Neural cell (in vitro differentiated cells): ENCODE data around the gene BPIFB1. TPM values are rescaled to one million over a fixed set of nuclear protein-coding genes. Genes with fewer than 3 reads are reported as not detected.

Source experiments
- H2AFZ ChIP-seq: fragments of 200-600, 300-800 bp; sonication (generic), shearing (Covaris generic); 2 replicates; pipeline ENCODE4 v1.6.0; 2014; ENCODE audit warnings: low read depth, mild to moderate bottlenecking, antibody characterized with exemption, low read length, moderate library complexity
- H3F3A ChIP-seq: fragments of 200-600 bp; shearing (Covaris generic); 2 replicates; pipeline ENCODE4 v1.6.1; 2016; ENCODE audit warnings: mild to moderate bottlenecking, moderate library complexity, mixed read lengths, antibody characterized with exemption, low read length; ENCODE audit not compliant: insufficient read depth, poor library complexity, severe bottlenecking
- H3K27ac ChIP-seq: fragments of 200-600, 300-800 bp; sonication (generic), shearing (Covaris generic); 2 replicates; pipeline ENCODE4 v1.5.1; 2014; ENCODE audit warnings: mild to moderate bottlenecking, low read length, moderate library complexity
- H3K27me3 ChIP-seq: fragments of 300-800, 200-600 bp; sonication (generic), shearing (Covaris generic); 2 replicates; pipeline ENCODE4 v1.6.0; 2014; ENCODE audit warnings: mild to moderate bottlenecking, low read depth, low read length, moderate library complexity; ENCODE audit not compliant: insufficient read depth
- H3K36me3 ChIP-seq: fragments of 300-800, 200-600 bp; sonication (generic), shearing (Covaris generic); 2 replicates; pipeline ENCODE4 v1.5.1; 2014; ENCODE audit warnings: mild to moderate bottlenecking, antibody characterized with exemption, low read length, moderate library complexity; ENCODE audit not compliant: insufficient read depth
- H3K4me2 ChIP-seq: fragments of 300-800, 200-600 bp; sonication (generic), shearing (Covaris generic); 2 replicates; pipeline ENCODE4 v1.6.0; 2014; ENCODE audit warnings: mild to moderate bottlenecking, low read length
- H3K4me3 ChIP-seq: fragments of 300-800, 200-600 bp; sonication (generic), shearing (Covaris generic); 2 replicates; pipeline ENCODE4 v1.5.1; 2014; ENCODE audit warnings: mild to moderate bottlenecking, low read length, moderate library complexity
- H3K79me2 ChIP-seq: fragments of 200-600 bp; shearing (Covaris generic); replicated peaks from 2 replicates; pipeline ENCODE4 v1.6.0; 2014; ENCODE audit warnings: mild to moderate bottlenecking, low read length, moderate library complexity; ENCODE audit not compliant: insufficient read depth
- H3K9ac ChIP-seq: fragments of 300-800, 200-600 bp; sonication (generic), shearing (Covaris generic); 2 replicates; pipeline ENCODE4 v1.6.1; 2016; ENCODE audit warnings: mild to moderate bottlenecking, low read length, mixed read lengths
- H3K9me2 ChIP-seq: fragments of 200-600 bp; shearing (Covaris generic); 2 replicates; pipeline ENCODE4 v1.6.1; 2016; ENCODE audit warnings: mild to moderate bottlenecking, low read length, mixed read lengths; ENCODE audit not compliant: insufficient read depth
- H3K9me3 ChIP-seq: fragments of 200-600, 300-800 bp; sonication (generic), shearing (Covaris generic); 2 replicates; pipeline ENCODE4 v1.6.1; 2016; ENCODE audit warnings: mild to moderate bottlenecking, mixed run types, low read length, moderate library complexity, mixed read lengths
- H4K20me1 ChIP-seq: fragments of 200-600 bp; shearing (Covaris generic); 2 replicates; pipeline ENCODE4 v1.6.1; 2016; ENCODE audit warnings: mild to moderate bottlenecking, mixed run types; ENCODE audit not compliant: insufficient read depth
- CTCF ChIP-seq: fragments of 450-650 bp; IDR thresholded peaks from 2 replicates; pipeline ENCODE4 v1.5.1; 2014; ENCODE audit warnings: antibody characterized with exemption, mild to moderate bottlenecking, moderate library complexity; ENCODE audit not compliant: poor library complexity, severe bottlenecking
- EP300 ChIP-seq: fragments of 450-650 bp; conservative IDR thresholded peaks from 2 replicates; pipeline ENCODE4 v1.6.1; 2014; ENCODE audit warnings: antibody characterized with exemption, mild to moderate bottlenecking, moderate library complexity; ENCODE audit not compliant: poor library complexity, severe bottlenecking
- EZH2 ChIP-seq: fragments of 200-600, 300-800 bp; shearing (Covaris generic), sonication (generic); IDR thresholded peaks from 2 replicates; pipeline ENCODE4 v1.6.1; 2014; ENCODE audit warnings: antibody characterized with exemption, low read length, borderline replicate concordance, mild to moderate bottlenecking; ENCODE audit not compliant: insufficient read depth, poor library complexity, severe bottlenecking
- MXI1 ChIP-seq: fragments of 450-650 bp; conservative IDR thresholded peaks from 2 replicates; pipeline ENCODE4 v1.6.1; 2014; ENCODE audit warnings: antibody characterized with exemption, mild to moderate bottlenecking; ENCODE audit not compliant: poor library complexity, severe bottlenecking
- POLR2AphosphoS5 ChIP-seq: IDR thresholded peaks from 2 replicates; pipeline ENCODE4 v1.6.1; 2012
- RAD21 ChIP-seq: fragments of 450-650 bp; conservative IDR thresholded peaks from 2 replicates; pipeline ENCODE4 v1.6.1; 2014; ENCODE audit warnings: antibody characterized with exemption, mild to moderate bottlenecking, moderate library complexity
- REST ChIP-seq: IDR thresholded peaks from 2 replicates; pipeline ENCODE4 v1.6.1; 2012; ENCODE audit warnings: borderline replicate concordance
- SMC3 ChIP-seq: fragments of 450-650 bp; conservative IDR thresholded peaks from 2 replicates; pipeline ENCODE4 v1.6.1; 2014; ENCODE audit warnings: antibody characterized with exemption, mild to moderate bottlenecking, moderate library complexity; ENCODE audit not compliant: poor library complexity
- TAF1 ChIP-seq: IDR thresholded peaks from 2 replicates; pipeline ENCODE4 v1.6.1; 2012; ENCODE audit warnings: low read depth
- polyA plus RNA-seq: library from polyadenylated mRNA; depleted of rRNA; stranded (reverse); fragments of >200 nt; gene quantifications from 2 replicates; pipeline ENCODE4 v1.2.3, GENCODE V29; 2014

The BPIFB1 gene
- polyA plus RNA-seq, 1 donor from 2014 or later = not detected

- TF ChIP-seq CTCF (no peak), TAF1 (no peak), EP300 (no peak), POLR2AphosphoS5 (no peak)
- H2AFZ ChIP-seq = no peak within 1 kb of the TSS
These were observed 47.3 kb upstream of the BPIFB1 start, which contains the start of gene BPIFA1 for GRCh38 chr20:33235696-33236095. BPIFA1 (plus strand) TSS chr20:33235996; CDS start chr20:33237712, 1,716 bp downstream.

GRCh38 chr20:33236351-33236750 is 46.7 kb upstream of the BPIFB1 start:
- H3K27ac ChIP-seq = no peak overlapping the region
- H2AFZ ChIP-seq = no peak overlapping the region
- H3K79me2 ChIP-seq = no peaks in the 10 kb centered on the region
- no peak overlapping the region for H3K9ac ChIP-seq
- no peaks in the 10 kb centered on the region for H4K20me1 ChIP-seq
- no peaks in the 10 kb centered on the region for H3K36me3 ChIP-seq
- no peaks in the 10 kb centered on the region for H3K27me3 ChIP-seq
- no peak overlapping the region for H3K4me3 ChIP-seq
- no peaks in the 10 kb centered on the region for H3F3A ChIP-seq
- TF ChIP-seq POLR2AphosphoS5 (no peak), SMC3 (no peak)
- H3K4me2 ChIP-seq = no peak overlapping the region
- H3K9me3 ChIP-seq = no peaks in the 10 kb centered on the region
- H3K9me2 ChIP-seq = no peaks in the 10 kb centered on the region

More at GRCh38 chr20:33235696-33236095, 47.3 kb upstream of the BPIFB1 start, which contains the start of gene BPIFA1:
- Histone ChIP-seq H3K79me2 (no peaks in the 10 kb centered on the region), H3F3A (no peaks in the 10 kb centered on the region), H3K9ac (no peak within 1 kb of the TSS), H3K4me2 (no peak within 1 kb of the TSS), H3K27ac (no peak within 1 kb of the TSS), H3K4me3 (no peak within 1 kb of the TSS), H3K9me2 (no peaks in the 10 kb centered on the region), H3K27me3 (no peaks in the 10 kb centered on the region), H3K9me3 (no peaks in the 10 kb centered on the region), H4K20me1 (no peaks in the 10 kb centered on the region), H3K36me3 (no peaks in the 10 kb centered on the region)

GRCh38 chr20:33237989-33238388 is 45.0 kb upstream of the BPIFB1 start:
- H3K9me3 ChIP-seq = no peaks in the 10 kb centered on the region
- H3F3A ChIP-seq = no peaks in the 10 kb centered on the region
- no peaks in the 10 kb centered on the region for H3K36me3 ChIP-seq
- no peak overlapping the region for H2AFZ ChIP-seq
- TF ChIP-seq TAF1 (no peak), EP300 (no peak), REST (no peak), EZH2 (no peak), CTCF (no peak), RAD21 (no peak), POLR2AphosphoS5 (no peak), MXI1 (no peak)
- no peak overlapping the region for H3K27ac ChIP-seq
- H3K4me3 ChIP-seq = no peak overlapping the region
- H3K9ac ChIP-seq = no peak overlapping the region
- no peaks in the 10 kb centered on the region for H3K27me3 ChIP-seq
- no peaks in the 10 kb centered on the region for H3K79me2 ChIP-seq
- H4K20me1 ChIP-seq = no peaks in the 10 kb centered on the region
- H3K9me2 ChIP-seq = no peaks in the 10 kb centered on the region
- no peak overlapping the region for H3K4me2 ChIP-seq
